Measurements from ENCODE around the gene WDR45B. TPM values are rescaled to one million over a fixed set of nuclear protein-coding genes. Genes with fewer than 3 reads are reported as not detected.
A peak's percentile ranks its signal among the peaks of the same experiment; 100 is the strongest.

The WDR45B gene
- total RNA-seq, 1 donor from 2014 or later = 41.4 TPM

DNA sequence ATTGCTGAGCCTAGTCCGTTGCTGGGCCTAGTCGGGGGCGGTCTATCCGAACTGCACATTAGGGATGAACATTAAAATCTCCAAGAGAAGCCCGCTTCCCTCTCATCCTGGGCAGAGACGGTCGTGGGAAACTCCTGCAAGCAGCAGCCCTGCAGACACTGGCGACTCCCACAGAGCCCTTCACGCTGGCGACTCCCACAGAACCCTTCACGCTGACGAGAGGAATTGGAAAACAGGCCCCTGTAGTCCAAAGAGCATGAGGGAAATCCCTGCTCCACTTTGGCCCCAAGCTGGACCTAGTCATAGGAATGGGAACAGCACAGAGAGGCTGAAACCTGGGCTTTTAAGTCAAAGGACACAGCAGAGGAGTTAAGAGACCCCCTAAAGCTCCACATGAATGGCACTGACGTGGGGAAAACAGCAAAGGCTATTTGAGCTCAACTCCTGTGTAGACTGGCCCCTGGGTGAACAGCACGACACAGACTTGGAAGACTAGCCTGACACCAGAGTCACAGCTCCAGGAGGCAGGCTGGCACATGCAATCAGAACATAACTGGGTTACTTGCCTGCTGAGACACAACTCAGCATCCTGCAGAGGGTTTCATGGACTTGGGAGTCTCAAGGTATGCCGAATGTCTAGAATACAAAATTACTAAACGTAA is 42.2 kb downstream of the WDR45B start:
- no peak for DNase-seq
- TF ChIP-seq, protein P1, sequence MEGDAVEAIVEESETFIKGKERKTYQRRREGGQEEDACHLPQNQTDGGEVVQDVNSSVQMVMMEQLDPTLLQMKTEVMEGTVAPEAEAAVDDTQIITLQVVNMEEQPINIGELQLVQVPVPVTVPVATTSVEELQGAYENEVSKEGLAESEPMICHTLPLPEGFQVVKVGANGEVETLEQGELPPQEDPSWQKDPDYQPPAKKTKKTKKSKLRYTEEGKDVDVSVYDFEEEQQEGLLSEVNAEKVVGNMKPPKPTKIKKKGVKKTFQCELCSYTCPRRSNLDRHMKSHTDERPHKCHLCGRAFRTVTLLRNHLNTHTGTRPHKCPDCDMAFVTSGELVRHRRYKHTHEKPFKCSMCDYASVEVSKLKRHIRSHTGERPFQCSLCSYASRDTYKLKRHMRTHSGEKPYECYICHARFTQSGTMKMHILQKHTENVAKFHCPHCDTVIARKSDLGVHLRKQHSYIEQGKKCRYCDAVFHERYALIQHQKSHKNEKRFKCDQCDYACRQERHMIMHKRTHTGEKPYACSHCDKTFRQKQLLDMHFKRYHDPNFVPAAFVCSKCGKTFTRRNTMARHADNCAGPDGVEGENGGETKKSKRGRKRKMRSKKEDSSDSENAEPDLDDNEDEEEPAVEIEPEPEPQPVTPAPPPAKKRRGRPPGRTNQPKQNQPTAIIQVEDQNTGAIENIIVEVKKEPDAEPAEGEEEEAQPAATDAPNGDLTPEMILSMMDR (IDR thresholded peaks at IDR 0.05; ENCODE audit: borderline replicate concordance) = no peak
- Histone ChIP-seq H3K4me1 (peaks cover 32% of the 10 kb centered on the region), H3K4me3 (no peak overlapping the region), H3K27me3 (ENCODE audit: low read depth) (no peaks in the 10 kb centered on the region), H3K36me3 (peaks cover 48% of the 10 kb centered on the region), H3K27ac (replicated peaks) (no peak overlapping the region), H3K9me3 (replicated peaks) (no peaks in the 10 kb centered on the region)
- intact Hi-C loops (cut with micrococcal nuclease) = no loop called here

DNA sequence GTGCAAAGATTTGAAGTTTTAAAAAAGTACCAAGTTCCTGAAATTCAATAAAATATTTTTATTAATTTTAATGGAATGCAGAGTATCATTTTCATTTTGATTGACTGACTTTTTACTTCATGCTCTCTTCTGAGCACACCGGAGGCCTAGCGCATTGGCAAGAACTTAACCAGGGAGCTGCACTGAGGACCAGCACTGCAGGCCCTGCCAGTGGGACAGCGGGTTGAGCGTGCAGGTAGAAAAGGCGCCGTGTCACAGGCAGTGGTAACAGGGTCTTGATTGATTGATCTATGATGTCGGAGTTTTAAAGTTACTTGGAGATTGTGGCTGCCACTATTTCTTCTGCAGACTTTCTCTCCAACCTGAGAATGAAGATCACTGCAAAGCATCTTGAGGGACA is 43.7 kb downstream of the WDR45B start:
- Histone ChIP-seq H3K27ac (replicated peaks) (peak overlapping the region; percentile 66), H3K36me3 (peaks cover 48% of the 10 kb centered on the region), H3K4me3 (peak overlapping the region; percentile 45), H3K4me1 (peaks cover 47% of the 10 kb centered on the region), H3K27me3 (ENCODE audit: low read depth) (no peaks in the 10 kb centered on the region), H3K9me3 (replicated peaks) (no peaks in the 10 kb centered on the region)
- no peak for DNase-seq
- intact Hi-C loops (cut with micrococcal nuclease) = no loop called here
- TF ChIP-seq, protein P1 (IDR thresholded peaks at IDR 0.05; ENCODE audit: borderline replicate concordance) = no peak

DNA sequence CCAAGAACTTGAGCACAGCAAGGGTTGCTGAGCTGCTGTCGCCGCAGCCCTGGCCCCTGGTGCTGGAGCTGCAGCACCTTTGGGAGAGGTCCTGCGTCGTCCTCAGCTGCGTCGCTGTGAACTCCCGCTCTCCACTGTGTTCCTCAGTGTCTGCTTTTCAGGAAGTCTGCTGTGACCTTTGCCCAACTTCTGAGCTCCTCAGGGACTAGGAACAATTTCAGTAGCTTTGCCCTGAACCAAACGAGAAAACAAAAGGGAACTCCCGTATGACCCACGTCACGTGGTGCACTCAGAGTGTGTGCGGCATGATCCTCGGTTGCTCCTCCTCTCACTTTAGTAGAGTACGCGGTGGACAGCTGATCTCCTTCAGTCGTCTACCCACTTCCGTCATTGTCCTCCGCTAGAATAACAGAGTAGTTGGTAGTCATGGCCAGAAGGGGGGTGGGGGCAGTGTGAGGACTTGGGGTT is 44.2 kb downstream of the WDR45B start:
- H3K4me3 ChIP-seq = peak overlapping the region; percentile 45

DNA sequence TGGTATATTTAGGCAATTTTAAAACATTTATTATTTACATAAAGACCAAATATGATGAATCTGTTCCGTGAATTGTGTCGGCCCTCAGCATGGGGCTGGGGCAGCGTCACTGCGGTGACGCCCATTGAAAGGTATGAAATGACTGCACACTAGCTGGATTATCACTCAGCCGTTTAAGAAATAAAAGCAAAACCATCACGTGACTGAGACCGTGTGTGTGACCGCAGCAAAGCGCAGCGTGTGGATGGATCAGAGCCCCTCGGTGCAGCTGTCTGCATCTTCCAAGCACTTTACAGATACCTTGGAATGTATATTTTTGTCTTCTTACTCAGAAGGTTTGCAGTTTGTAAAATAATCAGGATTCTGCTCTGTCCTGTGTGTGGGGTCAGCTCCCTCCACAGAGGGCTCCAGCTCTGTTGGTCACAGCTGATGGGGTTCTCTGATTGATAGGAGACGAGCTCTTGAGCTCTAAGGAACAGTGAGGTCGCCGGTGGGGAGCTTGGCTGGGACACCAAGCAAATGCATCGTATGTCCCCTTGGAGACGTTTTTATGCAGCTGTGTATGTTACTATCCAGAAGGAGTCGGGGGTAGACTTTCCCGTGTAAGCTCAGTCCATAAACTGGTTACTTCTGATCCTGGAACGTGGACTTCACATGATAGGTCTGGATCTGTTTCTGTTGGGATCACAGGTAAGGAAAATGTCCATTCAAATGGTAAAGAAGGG is 45.1 kb downstream of the WDR45B start:
- Histone ChIP-seq H3K9me3 (replicated peaks) (no peaks in the 10 kb centered on the region), H3K4me3 (peak overlapping the region; percentile 45), H3K36me3 (peaks cover 46% of the 10 kb centered on the region), H3K27ac (replicated peaks) (peak overlapping the region; percentile 66), H3K4me1 (peaks cover 58% of the 10 kb centered on the region), H3K27me3 (ENCODE audit: low read depth) (no peaks in the 10 kb centered on the region)
- TF ChIP-seq, protein P1 (IDR thresholded peaks at IDR 0.05; ENCODE audit: borderline replicate concordance) = no peak
- intact Hi-C loops (cut with micrococcal nuclease) = no loop called here
- no peak for DNase-seq

More for the DNA sequence above, 44.2 kb downstream of the WDR45B start:
- TF ChIP-seq, protein P1 (IDR thresholded peaks at IDR 0.05; ENCODE audit: borderline replicate concordance) = no peak
- intact Hi-C loops (cut with micrococcal nuclease) = no loop called here
- Histone ChIP-seq H3K27me3 (ENCODE audit: low read depth) (no peaks in the 10 kb centered on the region), H3K27ac (replicated peaks) (peak overlapping the region; percentile 66), H3K36me3 (peaks cover 46% of the 10 kb centered on the region), H3K9me3 (replicated peaks) (no peaks in the 10 kb centered on the region), H3K4me1 (peaks cover 53% of the 10 kb centered on the region)
- DNase-seq = peak; percentile 56

DNA sequence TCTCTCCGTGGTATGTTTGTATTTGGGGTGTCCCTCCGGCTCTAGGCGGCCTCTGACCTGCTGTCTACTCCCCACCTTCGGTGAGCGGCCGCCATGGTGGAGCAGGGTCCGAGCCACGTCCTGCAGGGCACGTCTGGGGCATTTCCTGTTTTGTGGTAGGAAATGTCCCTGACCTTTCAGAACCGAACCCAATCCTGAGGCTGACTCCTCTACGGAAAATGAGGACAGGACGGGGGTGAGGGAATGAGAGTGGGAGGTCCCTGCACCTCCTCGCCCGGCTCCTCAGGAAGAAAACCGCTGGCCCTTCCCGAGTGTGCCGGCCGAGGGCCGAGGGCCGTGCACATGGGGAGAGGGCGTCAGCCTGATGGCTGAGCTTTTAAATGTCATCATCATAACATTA is 45.8 kb downstream of the WDR45B start:
- peaks cover 58% of the 10 kb centered on the region for H3K4me1 ChIP-seq
- peaks cover 46% of the 10 kb centered on the region for H3K36me3 ChIP-seq
- intact Hi-C loops (cut with micrococcal nuclease) = no loop called here
- no peaks in the 10 kb centered on the region for H3K27me3 ChIP-seq (ENCODE audit: low read depth)
- H3K9me3 ChIP-seq (replicated peaks) = no peaks in the 10 kb centered on the region
- DNase-seq = no peak
- H3K4me3 ChIP-seq = no peak overlapping the region
- peak overlapping the region; percentile 31 for H3K27ac ChIP-seq (replicated peaks)
- TF ChIP-seq, protein P1 (IDR thresholded peaks at IDR 0.05; ENCODE audit: borderline replicate concordance) = no peak
